Hematopoietic multipotent progenitor cell (in vitro differentiated cells): ENCODE results near the gene RASA3. TPM values are rescaled to one million over a fixed set of nuclear protein-coding genes. Genes with fewer than 3 reads are reported as not detected.
A peak's percentile ranks its signal among the peaks of the same experiment; 100 is the strongest.

Experiments used
- DNase-seq, 3 donors: peaks; one replicate each; pipeline ENCODE4 v3.0.0-alpha.2; 2011 to 2015; ENCODE audit warnings: low read depth in 2 of 3, low spot score in 2 of 3
- total RNA-seq: library from RNA; depleted of rRNA; stranded (reverse); fragments of >200 nt; gene quantifications from one replicate; pipeline ENCODE4 v1.2.3, GENCODE V29; 2012

The RASA3 gene
- total RNA-seq, 1 donor: 22.9 TPM

- no peak for DNase-seq
Measured at GRCh38 chr13:113964251-113964995, 168.0 kb downstream of the RASA3 start.

DNA sequence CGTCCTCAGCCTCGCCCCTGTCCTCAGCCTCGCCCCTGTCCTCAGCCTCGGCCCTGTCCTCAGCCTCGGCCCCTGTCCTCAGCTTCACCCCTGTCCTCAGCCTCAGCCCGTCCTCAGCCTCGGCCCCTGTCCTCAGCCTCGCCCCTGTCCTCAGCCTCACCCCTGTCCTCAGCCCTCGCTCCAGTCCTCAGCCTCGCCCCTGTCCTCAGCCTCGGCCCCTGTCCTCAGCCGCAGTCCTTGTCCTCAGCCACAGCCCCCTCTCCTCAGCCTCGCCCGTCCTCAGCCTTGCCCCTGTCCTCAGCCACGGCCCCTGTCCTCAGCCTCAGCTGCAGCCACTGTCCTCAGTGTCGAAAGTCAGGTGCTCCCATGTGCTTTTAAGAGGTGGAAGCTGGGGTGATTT, 169.0 kb downstream of the RASA3 start:
- no peak for DNase-seq

- DNase-seq: no peak
Measured at GRCh38 chr13:113962975-113963374, 169.4 kb downstream of the RASA3 start.

DNA sequence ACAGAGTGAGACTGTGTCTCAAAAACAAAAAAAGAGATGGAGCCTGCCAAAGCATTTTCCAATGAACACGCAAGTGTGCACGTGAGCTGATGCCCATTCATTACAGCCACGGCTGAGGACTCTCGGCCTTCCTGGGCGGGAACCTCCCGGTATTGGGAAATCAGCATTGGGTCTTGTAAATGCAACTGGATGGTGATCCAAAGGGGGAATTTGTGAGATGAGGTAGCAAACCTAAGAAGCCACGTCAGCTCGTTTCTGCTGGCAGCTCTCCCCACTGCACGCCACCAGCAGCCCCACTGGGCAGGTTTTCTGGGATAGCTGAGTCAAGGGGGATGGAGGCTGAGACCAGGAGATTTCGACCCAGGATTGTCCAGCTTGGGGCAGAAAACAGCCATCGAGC, 170.0 kb downstream of the RASA3 start:
- DNase-seq: no peak

- no peak for DNase-seq
Measured at GRCh38 chr13:113960276-113960948, 172.0 kb downstream of the RASA3 start.

- peak in 1 of 3 donors; percentile 19 for DNase-seq
Measured at GRCh38 chr13:113959198-113959597, 173.2 kb downstream of the RASA3 start.

DNA sequence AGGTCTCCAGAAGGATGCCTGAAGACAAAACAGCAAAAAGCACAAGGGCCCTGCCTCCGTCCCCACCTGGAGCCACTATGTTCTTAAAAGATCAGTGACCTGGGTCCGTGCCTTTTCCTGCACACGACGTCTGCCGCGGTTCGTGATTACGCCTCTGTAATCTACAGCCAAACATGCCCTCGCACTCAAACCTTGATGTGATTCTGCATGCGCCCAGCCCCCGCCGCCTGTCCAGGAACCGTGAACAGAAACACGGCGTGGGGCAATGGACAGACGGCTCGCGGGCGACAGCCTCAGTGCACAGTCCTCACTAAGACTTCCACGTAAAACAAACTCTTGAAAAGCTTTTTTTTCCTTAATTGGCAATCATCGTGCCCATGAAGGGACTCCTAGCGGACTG, 174.1 kb downstream of the RASA3 start:
- no peak for DNase-seq

- DNase-seq: no peak
Measured at GRCh38 chr13:113956571-113956970, 175.9 kb downstream of the RASA3 start.

DNA sequence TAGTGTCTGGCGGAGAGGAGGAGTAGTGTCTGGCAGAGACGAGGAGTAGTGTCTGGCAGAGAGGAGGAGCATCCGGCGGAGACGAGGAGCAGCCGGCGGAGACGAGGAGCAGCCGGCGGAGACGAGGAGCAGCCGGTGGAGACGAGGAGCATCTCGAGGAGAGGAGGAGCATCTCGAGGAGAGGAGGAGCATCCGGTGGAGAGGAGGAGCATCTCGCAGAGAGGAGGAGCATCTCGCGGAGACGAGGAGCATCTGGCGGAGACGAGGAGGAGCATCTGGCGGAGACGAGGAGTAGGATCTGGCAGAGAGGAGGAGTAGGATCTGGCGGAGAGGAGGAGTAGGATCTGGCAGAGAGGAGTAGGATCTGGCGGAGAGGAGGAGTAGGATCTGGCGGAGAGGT, 176.7 kb downstream of the RASA3 start:
- no peak for DNase-seq

GRCh38 chr13:113955235-113955634, 177.2 kb downstream of the RASA3 start:
- DNase-seq: no peak

DNA sequence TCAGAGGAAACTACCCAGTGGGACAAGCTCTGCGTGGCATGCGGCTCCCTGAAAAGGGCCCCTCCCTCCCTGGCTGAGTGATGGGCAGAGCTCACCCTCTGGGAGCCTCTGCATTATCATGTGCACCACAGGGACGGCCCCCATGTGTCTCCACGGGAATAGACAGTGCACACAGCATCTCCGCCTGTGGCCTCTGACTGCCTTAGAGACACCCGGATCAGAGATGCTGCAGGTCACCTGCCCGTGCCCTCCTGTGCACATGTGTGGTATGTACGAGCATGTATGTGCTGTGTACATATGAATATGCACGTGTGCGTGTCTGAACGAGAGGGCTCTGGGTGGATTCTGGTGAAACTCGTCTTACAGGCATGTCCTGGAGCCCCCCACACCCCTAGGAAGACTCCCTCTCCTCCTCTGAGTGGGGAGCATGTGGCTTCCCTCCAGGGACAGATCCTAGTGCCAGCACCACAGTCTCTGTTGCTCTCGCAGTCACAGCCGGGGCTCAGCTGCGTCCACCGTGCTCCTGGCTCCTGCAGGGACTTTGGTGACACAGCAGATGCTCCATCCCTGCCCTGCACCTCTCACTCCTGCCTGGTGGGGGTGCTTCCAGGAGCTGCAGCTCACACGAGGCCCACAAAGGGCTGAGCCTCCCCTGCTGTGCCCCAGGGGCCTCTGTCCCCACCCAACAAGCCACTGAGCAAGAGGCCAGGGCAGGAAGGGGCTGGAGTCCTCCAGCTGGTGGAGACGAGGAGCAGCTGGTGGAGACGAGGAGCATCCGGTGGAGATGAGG, 178.2 kb downstream of the RASA3 start:
- no peak for DNase-seq

- no peak for DNase-seq
Measured at GRCh38 chr13:113953561-113953960, 178.9 kb downstream of the RASA3 start.

GRCh38 chr13:113952983-113953520, 179.4 kb downstream of the RASA3 start:
- DNase-seq: no peak

- no peak for DNase-seq
Measured at GRCh38 chr13:113952151-113952982, 180.1 kb downstream of the RASA3 start.

DNA sequence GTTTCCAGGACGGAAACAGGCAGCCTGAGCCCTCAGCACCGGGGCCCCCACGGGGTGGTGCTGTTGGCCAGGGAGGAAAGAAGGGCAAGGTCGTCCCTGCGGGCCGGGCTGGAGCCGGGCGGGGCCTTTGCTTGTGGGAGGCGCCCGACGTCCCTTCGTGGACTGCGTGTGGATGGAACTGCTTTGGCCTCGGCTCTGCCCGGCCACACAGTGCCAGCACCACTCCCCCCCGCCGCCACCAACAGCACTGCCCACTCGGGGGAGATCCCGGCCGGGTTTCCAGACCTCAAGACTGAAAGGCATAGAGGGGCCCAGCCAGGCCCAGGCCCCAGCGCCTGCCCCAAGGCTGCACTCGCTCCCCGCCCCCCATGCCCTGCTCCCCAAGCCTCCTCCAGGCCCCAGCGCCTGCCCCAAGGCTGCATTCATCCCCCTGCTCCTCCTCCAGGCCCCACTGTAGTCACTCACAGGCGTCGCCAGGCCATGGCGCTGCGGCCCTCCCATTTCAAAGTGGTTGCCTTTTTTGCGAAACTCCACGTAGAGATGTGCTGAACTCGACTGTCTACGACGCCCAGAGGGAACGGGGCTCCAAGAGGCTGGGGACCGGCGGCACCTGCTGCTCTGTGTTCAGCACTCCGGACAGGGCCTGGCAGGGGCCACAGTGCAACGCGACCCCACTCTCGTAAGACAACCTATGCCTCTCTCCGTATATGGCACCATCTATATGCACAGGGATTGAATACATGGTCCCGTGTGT, 181.0 kb downstream of the RASA3 start:
- peak in 2 of 3 donors; percentile 63 to 80 for DNase-seq

- DNase-seq: no peak
Measured at GRCh38 chr13:113950451-113951245, 181.8 kb downstream of the RASA3 start.

DNA sequence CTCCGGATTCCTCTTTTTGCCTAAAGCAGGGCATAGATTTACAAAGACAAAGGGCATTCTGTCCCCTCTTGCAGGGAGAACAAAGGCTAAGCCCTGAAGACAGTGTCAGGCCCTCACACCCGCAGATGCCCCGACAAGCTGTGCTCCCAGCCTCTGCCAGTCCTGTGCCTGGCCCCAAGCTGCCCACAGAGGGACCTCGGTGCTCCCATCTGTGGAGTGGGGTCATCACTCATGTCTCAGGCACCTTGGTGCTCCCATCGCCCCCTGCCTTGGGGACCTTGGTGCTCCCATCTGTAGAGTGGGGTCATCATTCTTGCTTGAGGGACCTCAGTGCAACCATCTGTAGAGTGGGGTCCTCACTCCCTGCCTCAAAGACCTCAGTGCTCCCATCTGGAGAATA, 182.9 kb downstream of the RASA3 start:
- DNase-seq: no peak

GRCh38 chr13:113948034-113948742, 184.2 kb downstream of the RASA3 start:
- peak in 1 of 3 donors; percentile 46 for DNase-seq
